Mesendoderm (in vitro differentiated cells): ENCODE results near the gene PHLPP2.

Experiments
- DNase-seq: peaks from one replicate; pipeline ENCODE4 v3.0.0; 2013
- H2AK5ac ChIP-seq: 2 replicates; pipeline ENCODE4 v1.6.1; 2013; ENCODE audit warnings: low read length, inconsistent platforms
- H2BK120ac ChIP-seq: 2 replicates; pipeline ENCODE4 v1.6.1; 2013; ENCODE audit warnings: low read depth, mild to moderate bottlenecking, low read length, moderate library complexity, mixed read lengths
- H2BK15ac ChIP-seq: replicated peaks from 2 replicates; pipeline ENCODE4 v1.6.1; 2013; ENCODE audit warnings: low read depth, mild to moderate bottlenecking, moderate library complexity
- H2BK5ac ChIP-seq: 2 replicates; pipeline ENCODE4 v1.6.1; 2013; ENCODE audit warnings: low read length, inconsistent platforms
- H3K18ac ChIP-seq: 2 replicates; pipeline ENCODE4 v1.6.1; 2013; ENCODE audit warnings: mild to moderate bottlenecking, low read length, mixed read lengths
- H3K23ac ChIP-seq: one replicate; pipeline ENCODE4 v1.6.1; 2013; ENCODE audit warnings: low read length
- H3K27ac ChIP-seq: 2 replicates; pipeline ENCODE4 v1.5.1; 2013; ENCODE audit warnings: low read depth, mild to moderate bottlenecking, inconsistent platforms, low read length, moderate library complexity
- H3K27me3 ChIP-seq: 2 replicates; pipeline ENCODE4 v1.6.1; 2013; ENCODE audit warnings: low read length, control low read depth, mild to moderate bottlenecking, inconsistent platforms; ENCODE audit not compliant: insufficient read depth, poor library complexity
- H3K36me3 ChIP-seq: 2 replicates; pipeline ENCODE4 v1.6.1; 2013; ENCODE audit warnings: low read length, inconsistent platforms; ENCODE audit not compliant: control insufficient read depth, insufficient read depth
- H3K4ac ChIP-seq: one replicate; pipeline ENCODE4 v1.6.1; 2013; ENCODE audit warnings: low read depth, mild to moderate bottlenecking, low read length, moderate library complexity
- H3K4me1 ChIP-seq: 2 replicates; pipeline ENCODE4 v1.6.1; 2013; ENCODE audit warnings: low read depth, low read length, inconsistent platforms; ENCODE audit not compliant: control insufficient read depth
- H3K4me2 ChIP-seq: 2 replicates; pipeline ENCODE4 v1.6.1; 2013; ENCODE audit warnings: low read length
- H3K4me3 ChIP-seq: 2 replicates; pipeline ENCODE4 v1.5.1; 2013; ENCODE audit warnings: mild to moderate bottlenecking, low read length
- H3K56ac ChIP-seq: one replicate; pipeline ENCODE4 v1.6.1; 2013; ENCODE audit warnings: low read length
- H3K79me1 ChIP-seq: 2 replicates; pipeline ENCODE4 v1.6.1; 2013; ENCODE audit warnings: low read length, inconsistent platforms
- H3K79me2 ChIP-seq: 2 replicates; pipeline ENCODE4 v1.6.1; 2013; ENCODE audit warnings: mild to moderate bottlenecking, low read length; ENCODE audit not compliant: control insufficient read depth, insufficient read depth
- H3K9ac ChIP-seq: 2 replicates; pipeline ENCODE4 v1.6.1; 2013; ENCODE audit warnings: low read length, inconsistent platforms
- H4K5ac ChIP-seq: one replicate; pipeline ENCODE4 v1.6.1; 2013; ENCODE audit warnings: low read length
- H4K8ac ChIP-seq: one replicate; pipeline ENCODE4 v1.6.1; 2013; ENCODE audit warnings: low read depth, mild to moderate bottlenecking, control low read depth, low read length, moderate library complexity
- WGBS: extraction: QIAGEN DNeasy Blood & Tissue Kit; methylation state at CpG from one replicate; pipeline ENCODE4 v1.1.7; 2013; ENCODE audit warnings: low lambda C conversion rate, missing lambda C conversion rate; ENCODE audit not compliant: insufficient coverage; ENCODE audit errors: extremely low coverage; 5-methylcytosine and 5-hydroxymethylcytosine counted together

PHLPP2 gene

GRCh38 chr16:71672125-71672524, 52.4 kb downstream of the PHLPP2 start:
- Histone ChIP-seq H4K5ac (no peak overlapping the region), H2BK120ac (no peak overlapping the region), H2AK5ac (no peak overlapping the region), H2BK15ac (no peak overlapping the region), H3K4me3 (no peak overlapping the region), H3K27me3 (no peaks in the 10 kb centered on the region), H2BK5ac (no peak overlapping the region), H4K8ac (no peak overlapping the region), H3K18ac (no peak overlapping the region), H3K56ac (no peak overlapping the region), H3K79me2 (no peaks in the 10 kb centered on the region), H3K36me3 (peaks cover 5% of the 10 kb centered on the region), H3K4me2 (no peak overlapping the region), H3K23ac (no peak overlapping the region), H3K27ac (no peak overlapping the region), H3K4me1 (no peaks in the 10 kb centered on the region), H3K79me1 (no peaks in the 10 kb centered on the region), H3K9ac (no peak overlapping the region), H3K4ac (no peak overlapping the region)
- WGBS, result no CpG with 5 or more reads among the region's 3 CpGs
- DNase-seq, result no peak

- H3K4ac ChIP-seq, result no peak overlapping the region
- H2AK5ac ChIP-seq, result no peak overlapping the region
- H3K79me2 ChIP-seq, result no peaks in the 10 kb centered on the region
- H3K4me3 ChIP-seq, result no peak overlapping the region
- H2BK5ac ChIP-seq, result no peak overlapping the region
- H4K8ac ChIP-seq, result no peak overlapping the region
- WGBS, result no CpG with 5 or more reads among the region's 3 CpGs
- H2BK15ac ChIP-seq, result no peak overlapping the region
- H3K27ac ChIP-seq, result no peak overlapping the region
- DNase-seq, result no peak
- H3K56ac ChIP-seq, result no peak overlapping the region
- H3K9ac ChIP-seq, result no peak overlapping the region
- peaks cover 4% of the 10 kb centered on the region for H3K36me3 ChIP-seq
- no peak overlapping the region for H3K18ac ChIP-seq
- no peaks in the 10 kb centered on the region for H3K27me3 ChIP-seq
- no peak overlapping the region for H2BK120ac ChIP-seq
- no peaks in the 10 kb centered on the region for H3K4me1 ChIP-seq
- H3K79me1 ChIP-seq, result no peaks in the 10 kb centered on the region
- H3K23ac ChIP-seq, result no peak overlapping the region
- no peak overlapping the region for H3K4me2 ChIP-seq
- H4K5ac ChIP-seq, result no peak overlapping the region
Measured at GRCh38 chr16:71671165-71671564, 53.3 kb downstream of the PHLPP2 start.

- H3K4ac ChIP-seq, result no peak overlapping the region
- no peak overlapping the region for H3K4me3 ChIP-seq
- no peak overlapping the region for H3K56ac ChIP-seq
- no peak for DNase-seq
- H3K4me2 ChIP-seq, result no peak overlapping the region
- H2AK5ac ChIP-seq, result no peak overlapping the region
- no peak overlapping the region for H2BK15ac ChIP-seq
- no peaks in the 10 kb centered on the region for H3K27me3 ChIP-seq
- no peak overlapping the region for H2BK120ac ChIP-seq
- no peaks in the 10 kb centered on the region for H3K4me1 ChIP-seq
- no peaks in the 10 kb centered on the region for H3K79me1 ChIP-seq
- peaks cover 4% of the 10 kb centered on the region for H3K36me3 ChIP-seq
- H3K79me2 ChIP-seq, result no peaks in the 10 kb centered on the region
- H4K5ac ChIP-seq, result no peak overlapping the region
- WGBS, result no CpG with 5 or more reads among the region's 4 CpGs
- H4K8ac ChIP-seq, result no peak overlapping the region
- no peak overlapping the region for H3K18ac ChIP-seq
- no peak overlapping the region for H3K23ac ChIP-seq
- H3K9ac ChIP-seq, result no peak overlapping the region
- no peak overlapping the region for H2BK5ac ChIP-seq
- H3K27ac ChIP-seq, result no peak overlapping the region
Measured at GRCh38 chr16:71670537-71670936, 54.0 kb downstream of the PHLPP2 start.

GRCh38 chr16:71669926-71670536, 54.5 kb downstream of the PHLPP2 start:
- H3K36me3 ChIP-seq, result peaks cover 4% of the 10 kb centered on the region
- H3K79me2 ChIP-seq, result no peaks in the 10 kb centered on the region
- H3K4ac ChIP-seq, result no peak overlapping the region
- no peak overlapping the region for H3K56ac ChIP-seq
- no peak overlapping the region for H3K27ac ChIP-seq
- no peaks in the 10 kb centered on the region for H3K27me3 ChIP-seq
- no peak overlapping the region for H3K9ac ChIP-seq
- H2AK5ac ChIP-seq, result no peak overlapping the region
- no peak overlapping the region for H3K18ac ChIP-seq
- no peak for DNase-seq
- H3K4me3 ChIP-seq, result no peak overlapping the region
- WGBS, result no CpG with 5 or more reads among the region's 6 CpGs
- no peak overlapping the region for H2BK120ac ChIP-seq
- no peak overlapping the region for H3K4me2 ChIP-seq
- H2BK15ac ChIP-seq, result no peak overlapping the region
- no peak overlapping the region for H3K23ac ChIP-seq
- no peaks in the 10 kb centered on the region for H3K4me1 ChIP-seq
- no peaks in the 10 kb centered on the region for H3K79me1 ChIP-seq
- H2BK5ac ChIP-seq, result no peak overlapping the region
- H4K5ac ChIP-seq, result no peak overlapping the region
- no peak overlapping the region for H4K8ac ChIP-seq

GRCh38 chr16:71666928-71667707, 57.4 kb downstream of the PHLPP2 start:
- DNase-seq, result no peak
- Histone ChIP-seq H2AK5ac (no peak overlapping the region), H3K4me1 (no peaks in the 10 kb centered on the region), H3K4me2 (no peak overlapping the region), H4K8ac (no peak overlapping the region), H2BK5ac (no peak overlapping the region), H3K4ac (no peak overlapping the region), H3K36me3 (peaks cover 4% of the 10 kb centered on the region), H3K79me1 (no peaks in the 10 kb centered on the region), H3K27ac (no peak overlapping the region), H3K4me3 (no peak overlapping the region), H3K18ac (no peak overlapping the region), H3K23ac (no peak overlapping the region), H4K5ac (no peak overlapping the region), H2BK120ac (no peak overlapping the region), H2BK15ac (no peak overlapping the region), H3K56ac (no peak overlapping the region), H3K9ac (no peak overlapping the region), H3K79me2 (no peaks in the 10 kb centered on the region), H3K27me3 (no peaks in the 10 kb centered on the region)
- WGBS, result no CpG with 5 or more reads among the region's 4 CpGs
